Neutrophil (primary cell): ENCODE data around the gene SLC7A8.

Experiments used
- H3K27ac ChIP-seq: fragments of 200-600 bp; sonication (generic); 2 replicates; pipeline ENCODE4 v1.5.1; 2016; ENCODE audit warnings: mild to moderate bottlenecking, moderate library complexity
- H3K27me3 ChIP-seq: fragments of 200-600 bp; sonication (generic); 2 replicates; pipeline ENCODE4 v1.6.0; 2016; ENCODE audit warnings: mild to moderate bottlenecking
- H3K36me3 ChIP-seq: fragments of 200-600 bp; sonication (generic); 2 replicates; pipeline ENCODE4 v1.5.1; 2017
- H3K4me1 ChIP-seq, 2 experiments: fragments of 200-600 bp in 1 of 2; sonication (generic) in 1 of 2; 1 replicate in 1 of 2; 2 replicates in 1 of 2; pipeline versions ENCODE4 v1.5.1 to v1.6.1; 2013 to 2016; ENCODE audit warnings: low read depth in 1 of 2, low read length in 1 of 2, mild to moderate bottlenecking in 1 of 2, moderate library complexity in 1 of 2; ENCODE audit not compliant: control insufficient read depth in 1 of 2, insufficient read depth in 1 of 2
- H3K4me3 ChIP-seq, 2 experiments: fragments of 200-600 bp in 1 of 2; sonication (generic) in 1 of 2; 1 replicate in 1 of 2; 2 replicates in 1 of 2; pipeline ENCODE4 v1.5.1; 2013 to 2016; ENCODE audit warnings: low read depth in 1 of 2, low read length in 1 of 2, mild to moderate bottlenecking in 1 of 2, moderate library complexity in 1 of 2
- H3K9me3 ChIP-seq: fragments of 200-600 bp; sonication (generic); 2 replicates; pipeline ENCODE4 v1.5.1; 2016
- CTCF ChIP-seq: fragments of 200-600 bp; sonication (generic); IDR thresholded peaks from 2 replicates; pipeline ENCODE4 v1.5.1; 2016; ENCODE audit warnings: antibody characterized with exemption

SLC7A8 gene

GRCh38 chr14:23217032-23218020 lies 33.9 kb upstream of the SLC7A8 start:
- no peaks in the 10 kb centered on the region for H3K36me3 ChIP-seq
- no peaks in the 10 kb centered on the region for H3K4me1 ChIP-seq
- no peak overlapping the region for H3K27ac ChIP-seq
- no peak overlapping the region for H3K4me3 ChIP-seq
- no peak for TF ChIP-seq CTCF
- H3K9me3 ChIP-seq: no peaks in the 10 kb centered on the region
- no peaks in the 10 kb centered on the region for H3K27me3 ChIP-seq

- Histone ChIP-seq H3K27ac (no peak overlapping the region), H3K9me3 (no peaks in the 10 kb centered on the region), H3K4me1 (no peaks in the 10 kb centered on the region), H3K36me3 (no peaks in the 10 kb centered on the region), H3K27me3 (no peaks in the 10 kb centered on the region), H3K4me3 (no peak overlapping the region)
- TF ChIP-seq CTCF: no peak
Observed at GRCh38 chr14:23215421-23215820, 32.0 kb upstream of the SLC7A8 start.

GRCh38 chr14:23209651-23210423 lies 26.4 kb upstream of the SLC7A8 start:
- no peaks in the 10 kb centered on the region for H3K27me3 ChIP-seq
- H3K9me3 ChIP-seq: no peaks in the 10 kb centered on the region
- H3K4me1 ChIP-seq: no peaks in the 10 kb centered on the region
- H3K27ac ChIP-seq: no peak overlapping the region
- TF ChIP-seq CTCF: no peak
- no peak overlapping the region for H3K4me3 ChIP-seq
- no peaks in the 10 kb centered on the region for H3K36me3 ChIP-seq

- Histone ChIP-seq H3K4me1 (no peaks in the 10 kb centered on the region), H3K9me3 (no peaks in the 10 kb centered on the region), H3K4me3 (no peak overlapping the region), H3K27me3 (no peaks in the 10 kb centered on the region), H3K36me3 (no peaks in the 10 kb centered on the region), H3K27ac (no peak overlapping the region)
- no peak for TF ChIP-seq CTCF
Observed at GRCh38 chr14:23208324-23208723, 24.9 kb upstream of the SLC7A8 start.

GRCh38 chr14:23207146-23207540 lies 23.7 kb upstream of the SLC7A8 start:
- Histone ChIP-seq H3K9me3 (no peaks in the 10 kb centered on the region), H3K36me3 (no peaks in the 10 kb centered on the region), H3K4me3 (no peak overlapping the region), H3K27ac (no peak overlapping the region), H3K27me3 (no peaks in the 10 kb centered on the region), H3K4me1 (no peaks in the 10 kb centered on the region)
- no peak for TF ChIP-seq CTCF
